ENCODE data around the gene ORMDL3.

- no peak for TF ChIP-seq CTCF (IDR thresholded peaks at IDR 0.05; ENCODE audit: low read depth, low read length)
- no peak for TF ChIP-seq EZH2phosphoT487 (IDR thresholded peaks at IDR 0.05; ENCODE audit: low read depth)
These were observed 5.4 kb downstream of the ORMDL3 start for GRCh38 chr17:39922006-39922405.

Data from OCI-LY3 (cell line).